Hepatocyte (in vitro differentiated cells): ENCODE data around the gene TIMM8B.

Source experiments
- EZH2 ChIP-seq: fragments of 200-600 bp; sonication (generic); IDR thresholded peaks from 2 replicates; pipeline ENCODE4 v1.6.1; 2016; ENCODE audit warnings: antibody characterized with exemption, mild to moderate bottlenecking, borderline replicate concordance
- EZH2phosphoT487 ChIP-seq: fragments of 200-600 bp; sonication (generic); IDR thresholded peaks from one replicate; pipeline ENCODE4 v1.6.1; 2018; ENCODE audit warnings: antibody characterized with exemption, mild to moderate bottlenecking, low read depth, moderate library complexity; ENCODE audit not compliant: unreplicated experiment, severe bottlenecking
- TF ChIP-seq, protein P1 (sequence below): fragments of 200-600 bp; sonication (generic); IDR thresholded peaks from 2 replicates; pipeline ENCODE4 v1.5.1; 2016; ENCODE audit warnings: antibody characterized with exemption, mild to moderate bottlenecking; ENCODE audit not compliant: poor library complexity

DNA sequence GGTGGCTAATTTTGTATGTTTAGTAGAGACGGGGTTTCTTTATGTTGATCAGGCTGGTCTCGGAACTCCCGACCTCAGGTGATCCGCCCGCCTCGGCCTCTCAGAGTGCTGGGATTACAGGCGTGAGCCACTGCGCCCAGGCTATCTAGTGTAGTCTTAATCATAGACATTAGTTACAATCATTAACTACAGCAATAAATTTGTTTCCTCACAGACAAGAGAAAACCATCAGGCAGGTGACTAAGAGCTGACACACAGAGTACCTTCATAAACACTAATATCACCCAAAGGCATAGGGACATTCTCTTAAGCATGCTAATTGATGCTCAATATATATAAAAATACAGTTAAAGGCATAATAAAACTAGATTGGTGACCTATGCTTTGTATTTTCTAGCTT lies 19.5 kb upstream of the TIMM8B start:
- no peak for TF ChIP-seq EZH2phosphoT487
- TF ChIP-seq EZH2: no peak
- TF ChIP-seq, protein P1, sequence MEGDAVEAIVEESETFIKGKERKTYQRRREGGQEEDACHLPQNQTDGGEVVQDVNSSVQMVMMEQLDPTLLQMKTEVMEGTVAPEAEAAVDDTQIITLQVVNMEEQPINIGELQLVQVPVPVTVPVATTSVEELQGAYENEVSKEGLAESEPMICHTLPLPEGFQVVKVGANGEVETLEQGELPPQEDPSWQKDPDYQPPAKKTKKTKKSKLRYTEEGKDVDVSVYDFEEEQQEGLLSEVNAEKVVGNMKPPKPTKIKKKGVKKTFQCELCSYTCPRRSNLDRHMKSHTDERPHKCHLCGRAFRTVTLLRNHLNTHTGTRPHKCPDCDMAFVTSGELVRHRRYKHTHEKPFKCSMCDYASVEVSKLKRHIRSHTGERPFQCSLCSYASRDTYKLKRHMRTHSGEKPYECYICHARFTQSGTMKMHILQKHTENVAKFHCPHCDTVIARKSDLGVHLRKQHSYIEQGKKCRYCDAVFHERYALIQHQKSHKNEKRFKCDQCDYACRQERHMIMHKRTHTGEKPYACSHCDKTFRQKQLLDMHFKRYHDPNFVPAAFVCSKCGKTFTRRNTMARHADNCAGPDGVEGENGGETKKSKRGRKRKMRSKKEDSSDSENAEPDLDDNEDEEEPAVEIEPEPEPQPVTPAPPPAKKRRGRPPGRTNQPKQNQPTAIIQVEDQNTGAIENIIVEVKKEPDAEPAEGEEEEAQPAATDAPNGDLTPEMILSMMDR: no peak
